ENCODE measurements around the gene TNK1.
A peak's percentile ranks its signal among the peaks of the same experiment; 100 is the strongest.

Gene TNK1

DNA sequence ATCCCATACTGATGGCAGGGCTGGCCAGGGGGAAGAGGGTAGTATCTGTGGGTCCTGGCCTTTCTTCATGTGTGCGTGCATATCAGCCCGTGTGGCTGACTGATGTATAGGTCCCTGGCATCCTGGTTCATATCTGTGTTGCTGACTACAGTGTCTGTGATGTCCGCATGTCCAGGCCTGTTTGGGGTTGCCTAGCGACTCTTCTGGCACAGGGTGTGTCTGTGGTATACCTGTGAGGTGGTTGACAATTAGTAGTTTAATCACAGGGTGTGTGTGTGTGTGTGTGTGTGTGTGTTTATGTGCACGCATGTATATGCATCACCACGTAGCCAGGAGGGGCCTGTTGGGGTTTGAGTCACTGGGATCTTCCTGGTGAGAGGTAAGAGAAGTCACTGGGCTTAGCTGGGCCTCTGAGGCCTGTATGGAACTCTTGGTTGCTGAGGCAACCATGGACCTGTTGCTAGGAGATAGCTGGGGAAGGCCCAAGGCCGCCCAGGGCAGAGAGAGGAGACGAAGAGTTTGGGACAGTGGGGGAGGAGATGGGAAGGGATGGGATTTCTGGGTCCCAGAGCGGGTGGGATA is 26.5 kb upstream of the TNK1 start:
- Histone ChIP-seq H2AFZ (ENCODE audit: low read depth, low read length, severe bottlenecking) (no peak overlapping the region), H3K9me3 (ENCODE audit: insufficient read depth, low read length) (no peaks in the 10 kb centered on the region), H3K79me2 (ENCODE audit: insufficient read depth, low read length) (no peaks in the 10 kb centered on the region), H3K4me3 (ENCODE audit: insufficient read depth, low read length, poor library complexity, severe bottlenecking) (no peak overlapping the region), H4K20me1 (ENCODE audit: low read depth, low read length) (no peaks in the 10 kb centered on the region), H3K9me2 (replicated peaks; ENCODE audit: insufficient read depth, low read length) (no peaks in the 10 kb centered on the region), H3K27me3 (ENCODE audit: low read length) (no peaks in the 10 kb centered on the region), H3K9ac (ENCODE audit: low read length) (no peak overlapping the region), H3K36me3 (ENCODE audit: low read length) (no peaks in the 10 kb centered on the region), H3K4me2 (ENCODE audit: low read depth, low read length, poor library complexity, severe bottlenecking) (no peak overlapping the region), H3K27ac (ENCODE audit: low read depth, low read length) (no peak overlapping the region), H3F3A (ENCODE audit: insufficient read depth) (peaks cover 13% of the 10 kb centered on the region)
- no peak for TF ChIP-seq EZH2phosphoT487 (conservative IDR thresholded peaks at IDR 0.05; ENCODE audit: low read length)
- TF ChIP-seq, protein P1, sequence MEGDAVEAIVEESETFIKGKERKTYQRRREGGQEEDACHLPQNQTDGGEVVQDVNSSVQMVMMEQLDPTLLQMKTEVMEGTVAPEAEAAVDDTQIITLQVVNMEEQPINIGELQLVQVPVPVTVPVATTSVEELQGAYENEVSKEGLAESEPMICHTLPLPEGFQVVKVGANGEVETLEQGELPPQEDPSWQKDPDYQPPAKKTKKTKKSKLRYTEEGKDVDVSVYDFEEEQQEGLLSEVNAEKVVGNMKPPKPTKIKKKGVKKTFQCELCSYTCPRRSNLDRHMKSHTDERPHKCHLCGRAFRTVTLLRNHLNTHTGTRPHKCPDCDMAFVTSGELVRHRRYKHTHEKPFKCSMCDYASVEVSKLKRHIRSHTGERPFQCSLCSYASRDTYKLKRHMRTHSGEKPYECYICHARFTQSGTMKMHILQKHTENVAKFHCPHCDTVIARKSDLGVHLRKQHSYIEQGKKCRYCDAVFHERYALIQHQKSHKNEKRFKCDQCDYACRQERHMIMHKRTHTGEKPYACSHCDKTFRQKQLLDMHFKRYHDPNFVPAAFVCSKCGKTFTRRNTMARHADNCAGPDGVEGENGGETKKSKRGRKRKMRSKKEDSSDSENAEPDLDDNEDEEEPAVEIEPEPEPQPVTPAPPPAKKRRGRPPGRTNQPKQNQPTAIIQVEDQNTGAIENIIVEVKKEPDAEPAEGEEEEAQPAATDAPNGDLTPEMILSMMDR (IDR thresholded peaks at IDR 0.05; ENCODE audit: insufficient read depth, low read length, poor library complexity, severe bottlenecking), result no peak

DNA sequence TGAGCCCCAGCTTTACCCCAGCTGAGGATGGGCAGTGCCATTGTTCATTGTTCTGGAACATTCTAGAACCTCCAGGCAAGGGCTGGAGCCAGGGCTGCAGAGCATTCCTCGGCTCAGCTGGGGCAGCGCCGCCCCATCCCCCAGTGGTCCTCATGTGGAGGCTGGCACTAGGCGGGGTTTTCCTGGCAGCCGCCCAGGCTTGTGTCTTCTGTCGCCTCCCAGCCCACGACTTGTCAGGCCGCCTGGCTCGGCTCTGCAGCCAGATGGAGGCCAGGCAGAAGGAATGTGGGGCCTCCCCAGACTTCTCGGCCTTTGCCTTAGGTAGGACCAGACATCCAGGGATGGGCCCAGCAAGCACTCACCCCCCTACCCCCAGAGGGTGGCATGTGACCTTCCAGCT is 25.8 kb upstream of the TNK1 start, which contains the start of gene TMEM95:
Gene TMEM95, plus strand, starts transcription at position 104 of the 400 bp plus-strand sequence. Its CDS starts 49 bp downstream, at position 153.
- Histone ChIP-seq H3F3A (ENCODE audit: insufficient read depth) (peaks cover 7% of the 10 kb centered on the region; the same call in 1 of the 2 replicates), H3K79me2 (ENCODE audit: insufficient read depth, low read length) (no peaks in the 10 kb centered on the region), H2AFZ (ENCODE audit: low read depth, low read length, severe bottlenecking) (no peak within 1 kb of the TSS), H4K20me1 (ENCODE audit: low read depth, low read length) (no peaks in the 10 kb centered on the region), H3K4me3 (ENCODE audit: insufficient read depth, low read length, poor library complexity, severe bottlenecking) (no peak within 1 kb of the TSS), H3K9me3 (ENCODE audit: insufficient read depth, low read length) (no peaks in the 10 kb centered on the region), H3K36me3 (ENCODE audit: low read length) (no peaks in the 10 kb centered on the region), H3K9me2 (replicated peaks; ENCODE audit: insufficient read depth, low read length) (no peaks in the 10 kb centered on the region), H3K27me3 (ENCODE audit: low read length) (no peaks in the 10 kb centered on the region), H3K9ac (ENCODE audit: low read length) (no peak within 1 kb of the TSS), H3K4me2 (ENCODE audit: low read depth, low read length, poor library complexity, severe bottlenecking) (no peak within 1 kb of the TSS), H3K27ac (ENCODE audit: low read depth, low read length) (no peak within 1 kb of the TSS)
- TF ChIP-seq, protein P1 (IDR thresholded peaks at IDR 0.05; ENCODE audit: insufficient read depth, low read length, poor library complexity, severe bottlenecking), result no peak
- TF ChIP-seq EZH2phosphoT487 (conservative IDR thresholded peaks at IDR 0.05; ENCODE audit: low read length), result no peak

DNA sequence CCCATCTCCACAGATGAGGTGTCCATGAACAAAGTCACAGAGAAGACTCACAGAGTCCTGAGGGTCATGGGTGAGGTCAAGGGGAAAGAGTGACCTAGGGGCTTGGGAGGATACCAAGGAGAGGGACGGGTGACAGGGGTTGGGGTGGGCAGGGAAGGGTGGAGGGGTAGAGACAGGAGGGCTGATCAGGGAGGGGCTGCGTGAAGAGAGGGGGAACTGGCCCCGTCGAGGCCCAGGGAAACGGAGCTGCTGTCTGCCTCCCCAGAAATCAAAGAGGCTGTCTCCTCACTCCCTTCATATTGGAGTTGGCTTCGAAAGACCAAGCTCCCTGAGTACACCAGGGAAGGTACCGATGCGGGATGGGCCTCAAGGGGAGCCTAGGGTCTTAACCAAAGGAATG is 25.3 kb upstream of the TNK1 start:
- no peak for TF ChIP-seq EZH2phosphoT487 (conservative IDR thresholded peaks at IDR 0.05; ENCODE audit: low read length)
- H3K4me2 ChIP-seq (ENCODE audit: low read depth, low read length, poor library complexity, severe bottlenecking), result no peak overlapping the region
- no peak overlapping the region for H3K27ac ChIP-seq (ENCODE audit: low read depth, low read length)
- no peak overlapping the region for H3K4me3 ChIP-seq (ENCODE audit: insufficient read depth, low read length, poor library complexity, severe bottlenecking)
- no peaks in the 10 kb centered on the region for H4K20me1 ChIP-seq (ENCODE audit: low read depth, low read length)
- no peaks in the 10 kb centered on the region for H3K27me3 ChIP-seq (ENCODE audit: low read length)
- no peaks in the 10 kb centered on the region for H3K9me3 ChIP-seq (ENCODE audit: insufficient read depth, low read length)
- no peaks in the 10 kb centered on the region for H3K9me2 ChIP-seq (replicated peaks; ENCODE audit: insufficient read depth, low read length)
- H3K9ac ChIP-seq (ENCODE audit: low read length), result no peak overlapping the region
- H3K36me3 ChIP-seq (ENCODE audit: low read length), result no peaks in the 10 kb centered on the region
- peaks cover 7% of the 10 kb centered on the region; the same call in 1 of the 2 replicates for H3F3A ChIP-seq (ENCODE audit: insufficient read depth)
- no peaks in the 10 kb centered on the region for H3K79me2 ChIP-seq (ENCODE audit: insufficient read depth, low read length)
- no peak overlapping the region for H2AFZ ChIP-seq (ENCODE audit: low read depth, low read length, severe bottlenecking)

DNA sequence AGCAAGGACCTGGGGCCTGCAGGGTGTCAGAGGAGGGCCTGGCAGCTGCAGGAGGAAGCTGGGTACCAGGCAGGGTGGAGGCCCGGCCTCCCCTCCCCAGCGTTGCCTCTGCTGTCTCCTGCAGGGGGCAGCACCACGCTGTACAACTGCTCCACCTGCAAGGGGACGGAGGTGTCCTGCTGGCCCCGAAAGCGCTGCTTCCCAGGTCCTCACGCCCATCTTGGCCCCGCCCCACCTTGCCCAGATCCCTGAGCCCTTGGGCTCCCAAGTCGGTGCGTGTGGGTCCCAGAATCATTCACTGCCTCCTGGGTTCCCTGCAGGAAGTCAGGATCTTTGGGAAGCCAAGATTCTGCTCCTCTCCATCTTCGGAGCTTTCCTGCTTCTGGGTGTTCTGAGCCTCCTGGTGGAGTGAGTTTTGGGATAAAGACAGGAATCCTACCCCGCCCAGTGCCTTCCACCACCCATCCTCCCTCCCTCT is 24.8 kb upstream of the TNK1 start:
- no peaks in the 10 kb centered on the region for H3K27me3 ChIP-seq (ENCODE audit: low read length)
- H3K9me3 ChIP-seq (ENCODE audit: insufficient read depth, low read length), result no peaks in the 10 kb centered on the region
- no peak for TF ChIP-seq EZH2phosphoT487 (conservative IDR thresholded peaks at IDR 0.05; ENCODE audit: low read length)
- TF ChIP-seq, protein P1 (IDR thresholded peaks at IDR 0.05; ENCODE audit: insufficient read depth, low read length, poor library complexity, severe bottlenecking), result peak; percentile 68
- H3F3A ChIP-seq (ENCODE audit: insufficient read depth), result peaks cover 3% of the 10 kb centered on the region; the same call in 1 of the 2 replicates
- H3K36me3 ChIP-seq (ENCODE audit: low read length), result no peaks in the 10 kb centered on the region
- H3K9me2 ChIP-seq (replicated peaks; ENCODE audit: insufficient read depth, low read length), result no peaks in the 10 kb centered on the region
- no peak overlapping the region for H3K4me2 ChIP-seq (ENCODE audit: low read depth, low read length, poor library complexity, severe bottlenecking)
- H3K9ac ChIP-seq (ENCODE audit: low read length), result no peak overlapping the region
- H3K27ac ChIP-seq (ENCODE audit: low read depth, low read length), result no peak overlapping the region
- no peaks in the 10 kb centered on the region for H4K20me1 ChIP-seq (ENCODE audit: low read depth, low read length)
- no peak overlapping the region for H3K4me3 ChIP-seq (ENCODE audit: insufficient read depth, low read length, poor library complexity, severe bottlenecking)
- H3K79me2 ChIP-seq (ENCODE audit: insufficient read depth, low read length), result no peaks in the 10 kb centered on the region
- no peak overlapping the region for H2AFZ ChIP-seq (ENCODE audit: low read depth, low read length, severe bottlenecking)

Data from SU-DHL-6 (cell line).